Activated CD8-positive, alpha-beta memory T cell treated with anti-CD3 and anti-CD28 coated beads, Interleukin-2, amount 50 U/mL, for 24 hours (primary cell): ENCODE data around the gene LPIN1.
"Not testable (repeated sequence)": the region's sequence is repeated elsewhere in the genome, so short reads cannot be mapped to it uniquely, and the experiment has no call there.

Experiments
- DNase-seq: peaks from one replicate; pipeline ENCODE4 v3.0.0-alpha.2; 2020; ENCODE audit errors: extremely low read depth

LPIN1 gene

DNA sequence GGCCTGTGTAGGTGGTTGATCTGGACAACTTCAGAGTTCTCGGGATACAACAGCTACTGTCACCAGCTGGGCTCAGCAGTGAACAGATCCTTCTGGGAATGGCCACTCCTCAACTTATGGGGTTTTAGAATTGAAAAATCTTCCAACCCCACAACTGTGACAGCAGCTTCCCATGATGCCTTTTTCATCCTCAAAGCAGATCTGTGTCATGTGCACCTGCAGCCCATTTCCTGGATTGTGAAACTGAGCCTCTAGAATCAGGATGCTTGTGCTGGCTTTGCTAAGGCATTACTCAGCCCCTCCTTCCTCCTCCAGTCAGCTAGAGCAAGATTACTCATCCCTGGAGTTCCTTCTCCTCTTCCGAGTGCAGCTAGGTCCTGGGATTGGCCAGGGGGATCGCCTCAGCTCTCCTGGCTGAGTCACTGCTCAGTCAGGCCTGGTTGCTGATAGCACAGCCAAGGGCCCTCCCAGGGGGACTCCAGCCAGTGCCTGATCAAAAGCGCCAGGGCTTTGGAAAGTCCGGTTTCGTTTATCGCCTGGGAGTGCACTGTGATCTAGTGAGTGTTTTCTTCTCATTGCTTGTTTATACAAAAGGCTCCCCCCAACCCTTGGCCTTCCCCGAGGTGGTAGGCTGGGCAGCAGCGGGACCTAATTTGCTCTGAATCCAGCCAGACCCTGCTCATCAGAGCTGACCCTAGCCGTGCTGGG, 2.4 kb upstream of the LPIN1 start:
- DNase-seq: peak; percentile 58

GRCh38 chr2:11744631-11745394, 1.6 kb upstream of the LPIN1 start:
- DNase-seq: no peak

- DNase-seq: no peak
These were observed 638 bp upstream of the LPIN1 start for GRCh38 chr2:11745613-11746375.

GRCh38 chr2:11746807-11747459, 501 bp downstream of the LPIN1 start:
- DNase-seq: no peak

DNA sequence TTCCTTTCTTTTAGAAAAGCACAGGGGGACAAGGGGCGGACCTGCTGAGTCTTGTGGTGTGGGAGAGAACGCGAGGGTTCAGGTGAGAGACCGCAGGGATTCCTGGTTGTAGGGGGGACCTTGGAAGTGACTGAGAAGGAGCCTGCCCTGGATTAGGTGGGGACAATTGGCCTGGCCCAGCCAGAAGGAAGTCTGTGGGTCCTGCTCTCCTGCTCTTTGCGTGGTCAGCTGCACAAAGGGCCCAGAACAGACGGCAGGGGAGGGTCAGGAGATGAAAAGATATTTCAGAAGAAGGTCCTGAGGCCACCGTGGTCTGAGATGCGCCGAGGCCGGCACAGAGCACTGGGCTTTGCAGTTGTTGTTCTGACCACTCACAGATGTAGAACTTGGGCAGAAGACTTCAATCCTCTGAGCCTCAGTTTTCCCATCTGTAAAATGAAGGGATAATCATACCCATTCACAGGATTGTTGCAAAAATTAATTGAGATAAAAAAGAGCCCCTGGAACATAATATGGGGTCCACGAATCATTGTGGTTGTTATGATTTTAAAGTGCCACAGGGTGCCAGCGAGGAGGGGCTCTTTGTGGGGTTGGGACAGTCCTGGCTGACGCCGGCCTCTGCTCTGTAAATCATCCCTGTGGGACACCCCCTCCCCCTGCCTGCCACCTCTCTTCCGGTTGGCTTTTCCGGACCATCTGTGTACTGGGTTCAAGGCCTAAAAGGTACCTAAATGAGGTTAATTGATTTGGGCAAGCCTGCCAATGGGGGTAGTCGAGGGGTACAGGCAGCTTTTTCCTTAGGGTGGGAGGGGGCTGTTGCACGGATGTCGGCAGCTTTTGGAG, 1.8 kb downstream of the LPIN1 start:
- DNase-seq: no peak

GRCh38 chr2:11748861-11749645, 2.6 kb downstream of the LPIN1 start:
- no peak for DNase-seq

DNA sequence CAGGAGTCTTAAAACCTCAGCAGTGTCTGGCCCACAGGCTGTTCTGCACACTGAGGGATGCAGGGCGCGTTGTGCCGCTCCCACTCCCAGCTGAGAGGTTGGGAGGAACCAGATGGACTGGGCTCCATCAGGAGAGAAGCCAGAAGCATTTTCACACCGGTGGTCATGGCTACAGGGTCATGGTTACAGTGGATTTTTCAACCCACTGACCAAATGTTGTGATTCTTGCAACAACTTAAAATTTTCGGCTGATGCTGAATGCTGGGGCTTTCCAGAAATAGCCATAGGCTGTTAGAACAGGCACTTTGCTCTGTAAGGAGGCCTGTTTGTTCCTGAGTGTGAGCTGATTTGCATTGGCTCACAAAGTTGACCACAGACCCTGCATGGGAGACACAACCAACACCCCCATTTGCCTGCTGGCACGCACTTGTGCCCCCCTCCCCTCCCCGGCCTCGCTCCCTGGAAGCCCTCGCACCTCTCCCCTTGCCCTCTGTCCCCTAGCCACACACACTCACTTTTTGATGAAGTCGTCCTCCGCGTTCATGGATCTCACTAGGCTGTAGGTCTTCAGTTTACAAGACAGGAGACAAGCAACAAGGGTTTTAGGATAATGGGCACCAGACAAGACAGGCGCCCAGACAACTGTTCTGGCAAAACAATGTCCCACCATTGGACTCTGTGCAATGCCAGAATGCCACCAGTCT, 3.4 kb downstream of the LPIN1 start:
- DNase-seq: no peak

- DNase-seq: no peak
These were observed 4.0 kb downstream of the LPIN1 start for GRCh38 chr2:11750422-11750821.

DNA sequence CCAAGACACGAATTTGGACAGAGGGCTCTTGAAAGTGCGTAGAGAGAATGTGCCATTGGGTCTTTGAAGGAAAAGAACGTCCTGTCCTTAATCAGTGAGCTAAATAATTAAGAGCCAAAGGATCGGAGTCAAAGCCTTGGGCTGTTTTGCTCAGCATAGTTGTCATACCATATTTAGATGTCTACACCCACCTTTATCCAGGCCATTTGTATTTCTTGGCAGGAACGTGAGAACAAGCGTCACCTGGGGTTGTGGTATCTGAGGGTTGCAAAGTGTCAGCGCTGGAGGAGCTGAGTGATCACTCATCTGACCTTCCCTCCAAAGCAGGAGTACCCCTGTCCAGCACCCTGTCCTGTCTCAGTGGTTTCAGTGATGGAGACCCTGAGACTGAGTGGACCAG, 4.5 kb downstream of the LPIN1 start:
- DNase-seq: no peak

DNA sequence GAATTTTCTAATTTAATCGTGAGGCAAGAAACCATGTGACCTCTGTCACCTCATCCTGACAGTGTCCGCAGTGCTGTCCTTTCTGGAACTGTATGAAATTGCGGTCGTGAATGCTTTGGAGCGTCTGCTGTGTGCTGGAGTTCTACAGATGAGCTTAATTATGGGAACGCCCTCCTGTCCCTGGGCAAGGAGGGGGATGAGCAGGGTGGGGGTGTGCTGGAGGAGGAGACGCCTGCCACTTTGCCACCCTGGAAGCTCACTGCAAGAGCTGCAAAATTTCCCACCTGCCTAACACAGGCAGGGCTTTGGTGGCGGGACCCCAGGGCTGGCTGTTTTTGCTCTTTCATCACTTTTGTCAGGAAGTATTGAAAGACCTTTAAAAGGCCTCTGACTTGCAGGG, 6.5 kb downstream of the LPIN1 start:
- DNase-seq: no peak

DNA sequence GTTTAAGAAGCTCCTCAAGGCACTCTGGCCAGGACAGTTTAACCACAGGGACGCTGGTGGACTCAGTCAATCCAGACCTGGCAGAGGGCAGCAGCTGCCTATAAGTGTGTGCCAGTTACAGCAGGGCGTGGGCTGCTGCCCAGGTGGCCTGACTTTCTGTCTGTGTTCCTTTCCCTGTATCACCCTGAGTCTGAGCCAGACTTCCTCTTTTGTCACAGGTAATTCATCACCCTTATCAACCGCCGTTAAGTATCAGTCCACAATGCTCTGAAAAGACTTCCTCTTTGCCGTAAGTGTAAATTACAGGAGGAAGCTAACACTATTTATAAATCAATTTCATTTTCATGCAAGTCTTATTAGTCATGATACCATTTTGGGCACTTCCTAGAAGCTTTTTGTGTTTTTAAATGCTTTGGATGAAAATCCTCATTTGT, 7.0 kb downstream of the LPIN1 start:
- DNase-seq: no peak

DNA sequence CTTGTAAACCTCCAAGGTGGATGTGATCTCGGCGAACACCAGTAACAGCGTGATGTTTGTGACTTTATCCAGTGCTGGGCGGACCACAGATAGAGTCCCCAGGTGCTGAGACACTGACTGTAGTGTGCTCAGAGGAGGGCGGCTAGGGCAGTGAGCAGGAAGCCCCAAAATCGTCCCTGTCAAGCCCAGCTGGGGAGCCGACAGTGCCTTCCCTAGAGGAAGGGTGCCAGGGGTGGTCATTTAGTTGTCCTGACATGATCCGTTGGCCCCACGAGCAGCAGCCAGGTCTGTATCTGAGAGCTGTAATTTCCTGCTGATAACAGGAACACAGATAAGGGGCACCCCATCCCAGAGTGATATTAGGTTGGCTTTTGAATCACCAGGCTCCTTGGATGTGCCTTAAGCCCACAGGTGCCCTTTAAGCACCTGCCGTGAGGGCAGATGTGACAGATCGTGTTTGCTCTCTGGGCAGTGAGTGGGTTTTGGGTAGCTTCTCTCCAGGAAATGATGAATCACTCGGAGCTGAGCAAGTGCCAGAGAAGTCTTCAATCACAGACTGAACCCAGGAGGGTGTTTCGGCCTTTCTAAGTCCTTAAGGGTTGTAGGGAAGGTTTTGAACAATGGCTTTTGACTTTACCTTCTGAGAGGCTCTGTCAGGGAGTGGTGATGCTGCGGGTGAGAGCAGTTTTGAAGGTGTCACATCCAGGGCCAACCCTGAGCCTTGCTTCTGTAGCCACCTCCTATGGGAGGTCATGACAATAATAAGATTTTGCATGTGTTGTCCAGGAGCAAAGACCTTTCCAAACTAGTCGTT, 7.7 kb downstream of the LPIN1 start:
- DNase-seq: no peak

- DNase-seq: no peak
These were observed 8.2 kb downstream of the LPIN1 start for GRCh38 chr2:11754700-11755015.

GRCh38 chr2:11757101-11757500, 10.7 kb downstream of the LPIN1 start:
- no peak for DNase-seq

- no peak for DNase-seq
These were observed 11.8 kb downstream of the LPIN1 start for GRCh38 chr2:11758187-11758586.

GRCh38 chr2:11758647-11759046, 12.2 kb downstream of the LPIN1 start:
- DNase-seq: no peak

- not testable (repeated sequence) for DNase-seq
These were observed 12.9 kb downstream of the LPIN1 start for GRCh38 chr2:11759182-11759975.

GRCh38 chr2:11761259-11761658, 14.8 kb downstream of the LPIN1 start:
- no peak for DNase-seq
